ENCODE results near the gene CEP112. TPM values are rescaled to one million over a fixed set of nuclear protein-coding genes. Genes with fewer than 3 reads are reported as not detected.
A peak's percentile ranks its signal among the peaks of the same experiment; 100 is the strongest.

CEP112 gene
- total and polyA plus RNA-seq, 4 donors, result 5.9 to 32.9 (median 18.8) TPM

- no peak for TF ChIP-seq CTCF (IDR thresholded peaks at IDR 0.05; ENCODE audit: control extremely low read depth, extremely low read depth)
- H3K9ac ChIP-seq (ENCODE audit: insufficient read depth in 1 of 2, low read length in 2 of 2), result no peak overlapping the region
- no peaks in the 10 kb centered on the region for H3K9me3 ChIP-seq (ENCODE audit: control insufficient read depth in 4 of 4, insufficient read depth in 3 of 4, low read length in 3 of 4)
- no peaks in the 10 kb centered on the region for H3K4me1 ChIP-seq (ENCODE audit: control insufficient read depth in 5 of 5, insufficient read depth in 5 of 5, low read length in 5 of 5)
- DNase-seq, result no peak
- 96% methylated on average over 2 of the region's 2 CpGs for WGBS, 2 donors
- H3K27ac ChIP-seq (ENCODE audit: low read depth in 1 of 2, low read length in 1 of 2), result no peak overlapping the region
- H3K4me3 ChIP-seq, result no peak overlapping the region
- peaks cover 0 to 2% (median 0%) of the 10 kb centered on the region in 4 donors for H3K36me3 ChIP-seq (ENCODE audit: control insufficient read depth in 4 of 4, insufficient read depth in 4 of 4, low read length in 4 of 4)
- H3K27me3 ChIP-seq (ENCODE audit: control insufficient read depth in 3 of 3, insufficient read depth in 3 of 3, low read length in 2 of 3), result no peaks in the 10 kb centered on the region
- ATAC-seq (ENCODE audit: insufficient read depth, low FRiP score), result no peak
Observed at GRCh38 chr17:65947831-65948230, 244.1 kb downstream of the CEP112 start.

GRCh38 chr17:65942592-65942991 is 249.3 kb downstream of the CEP112 start:
- Histone ChIP-seq H3K4me3 (no peak overlapping the region), H3K9ac (ENCODE audit: insufficient read depth in 1 of 2, low read length in 2 of 2) (no peak overlapping the region), H3K9me3 (ENCODE audit: control insufficient read depth in 4 of 4, insufficient read depth in 3 of 4, low read length in 3 of 4) (peaks cover 0 to 4% (median 0%) of the 10 kb centered on the region in 4 donors), H3K4me1 (ENCODE audit: control insufficient read depth in 5 of 5, insufficient read depth in 5 of 5, low read length in 5 of 5) (no peaks in the 10 kb centered on the region), H3K27ac (ENCODE audit: low read depth in 1 of 2, low read length in 1 of 2) (no peak overlapping the region), H3K27me3 (ENCODE audit: control insufficient read depth in 3 of 3, insufficient read depth in 3 of 3, low read length in 2 of 3) (no peaks in the 10 kb centered on the region), H3K36me3 (ENCODE audit: control insufficient read depth in 4 of 4, insufficient read depth in 4 of 4, low read length in 4 of 4) (no peaks in the 10 kb centered on the region)
- DNase-seq (no peak), ATAC-seq (ENCODE audit: insufficient read depth, low FRiP score) (no peak)
- TF ChIP-seq CTCF (IDR thresholded peaks at IDR 0.05; ENCODE audit: control extremely low read depth, extremely low read depth), result no peak
- 92 to 100% methylated on average over 1 of the region's 1 CpG for WGBS, 2 donors

- H3K9ac ChIP-seq (ENCODE audit: insufficient read depth in 1 of 2, low read length in 2 of 2), result no peak overlapping the region
- H3K4me1 ChIP-seq (ENCODE audit: control insufficient read depth in 5 of 5, insufficient read depth in 5 of 5, low read length in 5 of 5), result no peaks in the 10 kb centered on the region
- no peak for TF ChIP-seq CTCF (IDR thresholded peaks at IDR 0.05; ENCODE audit: control extremely low read depth, extremely low read depth)
- H3K27ac ChIP-seq (ENCODE audit: low read depth in 1 of 2, low read length in 1 of 2), result no peak overlapping the region
- no peak overlapping the region for H3K4me3 ChIP-seq
- WGBS, 2 donors, result 77 to 84% methylated on average over 4 of the region's 4 CpGs
- H3K9me3 ChIP-seq (ENCODE audit: control insufficient read depth in 4 of 4, insufficient read depth in 3 of 4, low read length in 3 of 4), result peaks cover 0 to 4% (median 0%) of the 10 kb centered on the region in 4 donors
- H3K27me3 ChIP-seq (ENCODE audit: control insufficient read depth in 3 of 3, insufficient read depth in 3 of 3, low read length in 2 of 3), result no peaks in the 10 kb centered on the region
- ATAC-seq (ENCODE audit: insufficient read depth, low FRiP score) (no peak), DNase-seq (peak in 1 of 3 donors; percentile 10)
- no peaks in the 10 kb centered on the region for H3K36me3 ChIP-seq (ENCODE audit: control insufficient read depth in 4 of 4, insufficient read depth in 4 of 4, low read length in 4 of 4)
Observed at GRCh38 chr17:65941356-65941899, 250.5 kb downstream of the CEP112 start.

GRCh38 chr17:65936013-65936412 is 255.9 kb downstream of the CEP112 start:
- WGBS, 2 donors, result 77 to 83% methylated on average over 3 of the region's 3 CpGs
- H3K4me1 ChIP-seq (ENCODE audit: control insufficient read depth in 5 of 5, insufficient read depth in 5 of 5, low read length in 5 of 5), result peaks cover 0 to 3% (median 0%) of the 10 kb centered on the region in 5 donors
- H3K4me3 ChIP-seq, result no peak overlapping the region
- H3K36me3 ChIP-seq (ENCODE audit: control insufficient read depth in 4 of 4, insufficient read depth in 4 of 4, low read length in 4 of 4), result no peaks in the 10 kb centered on the region
- no peak overlapping the region for H3K27ac ChIP-seq (ENCODE audit: low read depth in 1 of 2, low read length in 1 of 2)
- H3K27me3 ChIP-seq (ENCODE audit: control insufficient read depth in 3 of 3, insufficient read depth in 3 of 3, low read length in 2 of 3), result no peaks in the 10 kb centered on the region
- ATAC-seq (ENCODE audit: insufficient read depth, low FRiP score) (no peak), DNase-seq (no peak)
- H3K9me3 ChIP-seq (ENCODE audit: control insufficient read depth in 4 of 4, insufficient read depth in 3 of 4, low read length in 3 of 4), result peaks cover 3 to 6% (median 4%) of the 10 kb centered on the region in 4 donors
- TF ChIP-seq CTCF (IDR thresholded peaks at IDR 0.05; ENCODE audit: control extremely low read depth, extremely low read depth), result no peak
- H3K9ac ChIP-seq (ENCODE audit: insufficient read depth in 1 of 2, low read length in 2 of 2), result no peak overlapping the region

Data from lung (tissue), 12 donors.